Measurements from ENCODE around the gene ATP2B1.
"Not testable (repeated sequence)": the region's sequence is repeated elsewhere in the genome, so short reads cannot be mapped to it uniquely, and the experiment has no call there.

ATP2B1 gene

GRCh38 chr12:89710873-89711750, 2.5 kb upstream of the ATP2B1 start:
- no peak for DNase-seq

- no peak for DNase-seq
Observed at GRCh38 chr12:89709995-89710872, 1.6 kb upstream of the ATP2B1 start.

GRCh38 chr12:89709157-89709994, 738 bp upstream of the ATP2B1 start:
- peak; percentile 88 for DNase-seq

GRCh38 chr12:89707703-89708564, 704 bp downstream of the ATP2B1 start:
- no peak for DNase-seq

- no peak for DNase-seq
Observed at GRCh38 chr12:89706986-89707702, 1.5 kb downstream of the ATP2B1 start.

GRCh38 chr12:89706551-89706950, 2.1 kb downstream of the ATP2B1 start:
- DNase-seq, result no peak

GRCh38 chr12:89704457-89704856, 4.2 kb downstream of the ATP2B1 start:
- DNase-seq, result no peak

- DNase-seq, result no peak
Observed at GRCh38 chr12:89703768-89704167, 4.9 kb downstream of the ATP2B1 start.

GRCh38 chr12:89702503-89702902, 6.1 kb downstream of the ATP2B1 start:
- DNase-seq, result no peak

GRCh38 chr12:89701606-89702206, 6.9 kb downstream of the ATP2B1 start:
- DNase-seq, result no peak

- no peak for DNase-seq
Observed at GRCh38 chr12:89700191-89700810, 8.3 kb downstream of the ATP2B1 start.

GRCh38 chr12:89698607-89699006, 10.0 kb downstream of the ATP2B1 start:
- DNase-seq, result no peak

GRCh38 chr12:89697728-89698127, 10.9 kb downstream of the ATP2B1 start:
- DNase-seq, result not testable (repeated sequence)

- no peak for DNase-seq
Observed at GRCh38 chr12:89697296-89697695, 11.3 kb downstream of the ATP2B1 start.

GRCh38 chr12:89695830-89696229, 12.8 kb downstream of the ATP2B1 start:
- DNase-seq, result no peak

GRCh38 chr12:89695100-89695499, 13.5 kb downstream of the ATP2B1 start:
- DNase-seq, result no peak

GRCh38 chr12:89694542-89694941, 14.1 kb downstream of the ATP2B1 start:
- no peak for DNase-seq

GRCh38 chr12:89693639-89694202, 14.9 kb downstream of the ATP2B1 start:
- DNase-seq, result no peak

GRCh38 chr12:89692439-89692838, 16.2 kb downstream of the ATP2B1 start:
- DNase-seq, result no peak

GRCh38 chr12:89691659-89692058, 17.0 kb downstream of the ATP2B1 start:
- no peak for DNase-seq
